ENCODE measurements around the gene PDCL3.

DNA sequence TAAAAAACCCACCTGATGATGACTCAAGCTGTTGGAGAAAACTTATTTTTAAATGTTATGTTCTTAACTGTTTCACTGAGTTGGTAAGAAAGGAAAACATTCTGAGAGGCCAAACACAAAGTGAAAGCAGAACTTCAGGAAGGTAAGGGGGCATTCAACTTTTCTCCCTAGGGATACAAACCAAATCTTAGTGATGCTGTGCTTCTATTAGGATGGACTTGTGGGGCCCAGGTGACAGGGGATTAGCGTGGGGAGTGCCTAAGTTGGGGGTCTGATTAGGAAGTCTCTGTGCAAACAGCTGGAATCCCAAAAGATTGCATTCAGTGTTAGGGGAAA lies 18.5 kb downstream of the PDCL3 start:
- TF ChIP-seq, protein P1, sequence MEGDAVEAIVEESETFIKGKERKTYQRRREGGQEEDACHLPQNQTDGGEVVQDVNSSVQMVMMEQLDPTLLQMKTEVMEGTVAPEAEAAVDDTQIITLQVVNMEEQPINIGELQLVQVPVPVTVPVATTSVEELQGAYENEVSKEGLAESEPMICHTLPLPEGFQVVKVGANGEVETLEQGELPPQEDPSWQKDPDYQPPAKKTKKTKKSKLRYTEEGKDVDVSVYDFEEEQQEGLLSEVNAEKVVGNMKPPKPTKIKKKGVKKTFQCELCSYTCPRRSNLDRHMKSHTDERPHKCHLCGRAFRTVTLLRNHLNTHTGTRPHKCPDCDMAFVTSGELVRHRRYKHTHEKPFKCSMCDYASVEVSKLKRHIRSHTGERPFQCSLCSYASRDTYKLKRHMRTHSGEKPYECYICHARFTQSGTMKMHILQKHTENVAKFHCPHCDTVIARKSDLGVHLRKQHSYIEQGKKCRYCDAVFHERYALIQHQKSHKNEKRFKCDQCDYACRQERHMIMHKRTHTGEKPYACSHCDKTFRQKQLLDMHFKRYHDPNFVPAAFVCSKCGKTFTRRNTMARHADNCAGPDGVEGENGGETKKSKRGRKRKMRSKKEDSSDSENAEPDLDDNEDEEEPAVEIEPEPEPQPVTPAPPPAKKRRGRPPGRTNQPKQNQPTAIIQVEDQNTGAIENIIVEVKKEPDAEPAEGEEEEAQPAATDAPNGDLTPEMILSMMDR (IDR thresholded peaks at IDR 0.05) = no peak
- no peak for TF ChIP-seq POLR2A (IDR thresholded peaks at IDR 0.05)

Data from body of pancreas (tissue), 4 donors.